Stimulated activated CD4-positive, alpha-beta T cell treated with anti-CD3 and anti-CD28 coated beads, Interleukin-1b, Interleukin-23, amount 100 ng/mL, for 4 hours (primary cell): Measurements from ENCODE around the gene MRC1.

Experiments used
- DNase-seq, 2 donors: peaks; one replicate each; pipeline ENCODE4 v3.0.0-alpha.2; 2020; ENCODE audit warnings: low read depth in 2 of 2

MRC1 gene

DNA sequence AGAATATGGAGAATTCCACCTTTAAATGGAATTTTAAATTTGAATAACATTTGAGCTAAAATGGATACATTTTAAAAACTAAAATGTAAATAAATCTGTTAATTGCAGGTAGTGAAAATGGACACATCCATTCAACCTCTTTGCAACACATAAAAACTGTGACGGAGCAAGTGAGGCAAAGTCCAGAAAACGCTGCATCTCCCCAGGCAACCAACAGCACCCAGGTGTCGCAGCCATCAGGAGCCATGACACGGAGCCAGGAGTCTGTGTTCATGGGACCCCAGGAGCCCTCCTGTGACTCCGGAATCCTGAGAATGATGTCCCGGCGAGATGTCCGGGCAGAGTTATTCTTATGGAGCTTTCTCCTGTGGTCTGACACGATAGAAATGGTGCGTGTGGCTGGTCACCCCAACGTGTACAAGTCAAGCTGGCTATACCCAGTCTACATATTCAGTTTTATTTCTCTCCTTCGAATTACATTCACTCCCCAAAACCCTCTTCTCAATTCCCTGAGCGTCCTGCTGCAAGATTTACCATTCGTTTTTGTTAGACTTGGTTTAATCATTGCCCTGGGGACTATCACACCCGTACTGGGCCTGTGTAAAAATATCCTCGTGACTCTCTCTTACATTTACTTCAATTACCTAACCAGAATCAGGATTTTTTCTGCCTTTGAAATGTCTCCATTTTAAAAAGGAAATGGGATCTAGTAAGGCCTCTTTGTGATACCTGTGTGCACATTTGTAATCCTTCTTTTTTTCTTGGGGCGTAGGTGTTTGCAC, 13.1 kb upstream of the MRC1 start:
- DNase-seq: no peak

GRCh38 chr10:17801507-17801906, 7.6 kb upstream of the MRC1 start:
- no peak for DNase-seq

- no peak for DNase-seq
Measured at GRCh38 chr10:17802350-17802749, 6.8 kb upstream of the MRC1 start.

DNA sequence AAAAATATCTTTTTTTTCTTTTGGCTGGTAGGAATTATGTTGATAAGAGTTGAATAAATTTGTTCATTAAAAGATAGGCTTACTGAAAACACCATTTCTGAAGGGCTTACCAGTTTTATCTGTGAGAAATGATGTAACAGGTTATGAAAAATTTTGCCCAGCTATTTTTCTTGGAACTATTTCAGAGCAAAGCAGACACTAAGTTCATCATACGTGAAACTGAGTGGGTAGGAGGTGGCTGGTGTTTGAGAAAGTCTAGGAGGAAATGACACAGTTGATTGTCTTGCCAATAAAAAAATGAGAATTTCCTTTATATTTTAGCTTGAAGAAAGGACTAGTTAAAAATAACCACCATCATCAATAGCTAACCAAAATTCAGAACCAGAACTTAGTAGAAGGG, 6.2 kb upstream of the MRC1 start:
- no peak for DNase-seq

DNA sequence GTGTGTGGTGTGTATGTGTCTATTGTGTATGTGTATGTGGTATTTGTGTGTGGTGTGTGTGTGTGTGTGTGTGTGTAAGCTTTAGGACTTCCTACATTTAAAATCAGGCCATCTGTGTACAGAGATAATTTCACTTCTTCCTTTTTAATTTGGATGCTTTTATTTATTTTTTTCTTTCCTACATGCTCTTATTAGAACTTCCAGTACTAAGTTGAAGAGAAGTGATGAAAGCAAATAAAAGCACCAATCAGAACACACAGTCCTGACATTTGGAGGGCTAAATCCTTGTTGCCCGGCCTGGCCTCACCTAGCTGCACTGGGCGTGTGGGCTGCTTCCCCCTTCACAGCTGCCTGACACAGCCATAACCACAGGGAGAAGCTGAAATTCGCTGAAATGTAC, 3.8 kb upstream of the MRC1 start:
- no peak for DNase-seq

DNA sequence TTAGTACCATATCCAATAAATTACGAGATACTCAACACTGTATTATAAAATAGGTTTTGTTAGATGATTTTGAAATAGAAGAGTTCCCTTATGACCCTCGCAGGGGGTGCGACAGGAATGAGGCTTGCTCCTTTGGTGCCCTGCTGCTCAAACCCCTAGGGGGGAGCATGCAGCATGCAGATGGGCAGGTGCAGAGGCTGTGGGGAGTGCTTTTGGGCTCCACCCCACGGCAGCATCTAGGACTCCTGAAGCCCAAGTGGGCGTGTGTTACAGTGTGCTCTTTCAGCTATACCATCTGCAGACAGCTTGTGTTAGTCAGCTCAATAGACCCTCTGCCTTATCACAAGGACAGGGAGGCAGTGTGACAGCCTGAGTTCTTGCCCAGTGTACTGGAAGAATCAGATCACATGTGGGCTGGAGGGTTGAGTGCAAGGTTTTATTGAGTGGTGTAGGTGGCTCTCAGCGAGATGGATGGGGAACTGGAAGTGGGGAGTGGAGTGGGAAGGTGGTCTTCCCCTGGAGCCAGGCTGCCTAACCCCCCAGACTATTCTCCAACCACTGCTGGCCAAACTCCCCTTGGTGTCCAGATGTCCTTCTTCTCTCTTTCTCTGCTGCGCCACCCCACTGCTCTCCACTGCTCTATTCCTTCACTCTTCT, 3.1 kb upstream of the MRC1 start:
- no peak for DNase-seq

- DNase-seq: no peak
Measured at GRCh38 chr10:17811146-17811865, 2.2 kb downstream of the MRC1 start.

GRCh38 chr10:17814973-17815372, 5.8 kb downstream of the MRC1 start:
- no peak for DNase-seq

- DNase-seq: no peak
Measured at GRCh38 chr10:17816199-17816598, 7.1 kb downstream of the MRC1 start.

DNA sequence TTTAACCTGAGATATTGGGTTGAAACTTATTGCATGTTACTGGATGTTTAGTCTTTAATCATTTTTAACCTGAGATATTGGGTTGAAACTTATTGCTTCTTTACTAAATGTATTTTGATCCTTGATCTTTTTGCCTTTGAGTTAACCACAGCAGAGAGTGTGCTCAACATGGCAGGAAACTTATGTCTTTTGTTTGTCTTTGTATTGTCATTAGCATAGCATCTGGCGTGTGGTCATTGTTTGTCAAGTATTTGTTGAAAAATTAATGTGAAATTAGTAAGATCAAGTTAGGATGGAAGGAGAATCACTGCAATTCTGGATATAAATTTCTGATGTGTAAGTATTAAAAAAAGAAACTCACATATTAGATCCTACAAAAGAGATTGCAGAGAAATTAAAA, 8.2 kb downstream of the MRC1 start:
- DNase-seq: no peak

DNA sequence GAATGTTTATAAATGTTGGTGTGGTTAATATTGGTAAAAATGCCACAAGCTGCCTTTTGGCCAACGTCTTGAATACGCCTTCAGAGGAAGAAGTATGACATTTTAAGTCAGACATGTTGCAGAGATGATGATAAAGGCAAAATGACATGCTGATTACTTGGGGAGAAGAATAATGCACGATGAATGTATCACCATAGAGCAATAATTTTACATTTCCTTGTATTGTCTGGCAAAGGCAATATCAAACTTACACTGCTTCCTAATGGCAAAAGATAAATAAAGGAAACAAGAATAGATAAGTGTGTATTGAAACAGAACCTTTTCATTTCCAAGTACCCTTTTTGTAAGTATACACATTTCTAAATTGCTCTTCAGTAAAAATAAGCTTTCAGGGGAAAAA, 8.6 kb downstream of the MRC1 start:
- DNase-seq: no peak

- no peak for DNase-seq
Measured at GRCh38 chr10:17819836-17820235, 10.7 kb downstream of the MRC1 start.

DNA sequence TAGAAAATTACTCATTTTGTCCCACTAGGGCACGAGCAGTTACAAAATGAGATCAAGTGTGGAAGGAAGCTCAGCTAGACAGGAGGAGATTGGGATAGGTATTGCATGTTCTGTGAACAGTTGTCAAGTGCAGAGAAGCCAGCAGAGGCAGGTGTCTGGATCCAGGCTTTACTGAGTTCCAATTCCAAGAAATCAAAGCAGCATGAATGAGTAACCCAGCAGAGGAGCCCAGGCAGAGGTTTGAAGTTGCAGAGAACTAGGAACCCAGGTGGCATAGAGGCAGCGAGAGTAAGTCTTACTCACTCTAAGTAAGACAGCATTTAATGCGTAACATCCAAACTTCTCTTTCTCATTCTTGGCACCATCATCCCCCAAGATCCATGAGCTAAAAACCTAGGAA, 11.8 kb downstream of the MRC1 start:
- no peak for DNase-seq

- DNase-seq: no peak
Measured at GRCh38 chr10:17821893-17822292, 12.7 kb downstream of the MRC1 start.

GRCh38 chr10:17831341-17831740, 22.2 kb downstream of the MRC1 start:
- no peak for DNase-seq

GRCh38 chr10:17831896-17832295, 22.7 kb downstream of the MRC1 start:
- no peak for DNase-seq

DNA sequence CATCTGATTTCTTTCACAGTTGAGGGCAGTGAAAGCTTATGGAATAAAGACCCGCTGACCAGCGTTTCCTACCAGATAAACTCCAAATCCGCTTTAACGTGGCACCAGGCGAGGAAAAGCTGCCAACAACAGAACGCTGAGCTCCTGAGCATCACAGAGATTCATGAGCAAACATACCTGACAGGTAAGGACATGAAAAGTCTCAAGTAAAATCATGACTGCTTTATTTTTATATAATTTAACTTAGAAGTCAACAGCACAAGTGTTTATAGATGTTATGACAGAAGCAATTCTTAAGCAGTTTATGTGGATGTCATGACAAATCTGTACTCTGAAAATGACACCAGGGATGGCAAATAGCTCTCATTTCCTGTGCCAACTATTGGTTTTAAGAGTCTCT, 24.5 kb downstream of the MRC1 start:
- no peak for DNase-seq

DNA sequence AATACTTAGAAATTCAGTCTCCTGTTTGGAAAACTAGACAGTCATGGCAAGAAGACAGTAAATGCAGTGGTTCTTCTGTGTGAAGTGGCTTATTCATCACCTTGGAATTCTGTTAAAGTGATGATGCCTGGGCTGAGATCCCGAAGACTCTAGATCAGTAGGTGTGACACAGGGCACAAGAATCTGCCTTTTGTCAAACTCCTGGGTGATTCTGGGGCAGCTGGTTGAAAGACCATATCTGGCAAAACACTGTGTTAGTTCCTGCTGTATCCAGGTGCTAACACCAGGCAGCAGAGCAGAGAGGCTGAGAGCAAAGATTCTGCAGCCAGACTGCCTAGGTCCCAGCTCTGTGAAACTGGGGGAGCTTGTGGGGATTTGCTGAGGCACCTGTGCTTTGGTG, 26.5 kb downstream of the MRC1 start:
- no peak for DNase-seq

DNA sequence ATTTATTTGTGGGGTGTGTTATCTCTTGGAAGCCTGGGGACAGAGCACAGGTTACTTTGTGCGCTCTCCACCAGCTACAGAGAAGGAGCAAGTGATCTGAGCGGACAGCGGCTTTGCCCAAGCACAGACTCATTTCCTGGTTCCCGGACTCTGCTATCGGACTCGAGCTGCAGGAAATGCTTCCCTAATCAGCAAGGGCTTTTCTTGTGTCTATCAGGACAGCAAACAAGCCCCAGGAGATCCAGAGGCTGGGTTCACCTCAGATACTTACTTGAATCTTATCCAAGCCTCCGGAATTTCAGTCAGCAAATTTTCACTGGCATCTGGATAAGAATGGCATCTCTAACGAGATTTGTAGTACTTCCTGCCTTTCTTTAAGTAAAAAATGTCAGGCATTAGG, 27.8 kb downstream of the MRC1 start:
- no peak for DNase-seq

DNA sequence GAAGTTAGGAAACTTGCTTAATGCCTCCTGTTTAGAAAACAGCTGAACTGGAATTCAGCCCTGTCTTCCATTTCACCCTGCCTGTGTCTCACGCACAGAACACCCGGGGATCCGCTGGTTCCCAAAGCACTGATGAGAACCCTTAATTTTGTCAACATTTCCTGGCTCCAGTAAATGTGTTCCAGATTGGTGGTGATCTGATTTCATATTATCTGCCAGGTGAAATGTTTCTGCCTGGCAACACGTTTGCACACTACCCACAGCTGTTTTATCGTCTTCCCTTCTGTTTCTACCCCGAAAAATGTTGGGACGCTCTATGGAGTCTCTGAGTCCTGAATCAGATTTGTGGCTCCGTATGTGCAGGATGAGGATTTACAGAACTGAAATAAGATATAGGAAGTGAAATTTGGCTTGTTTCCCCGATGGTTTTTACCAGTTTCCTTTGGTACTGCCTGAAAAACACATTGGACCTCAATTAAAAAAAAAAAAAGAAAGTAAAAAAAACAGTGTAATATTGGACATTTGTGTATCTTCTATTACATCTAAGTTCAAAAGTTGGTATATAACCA, 29.0 kb downstream of the MRC1 start:
- DNase-seq: no peak

GRCh38 chr10:17841050-17841449, 31.9 kb downstream of the MRC1 start:
- no peak for DNase-seq

DNA sequence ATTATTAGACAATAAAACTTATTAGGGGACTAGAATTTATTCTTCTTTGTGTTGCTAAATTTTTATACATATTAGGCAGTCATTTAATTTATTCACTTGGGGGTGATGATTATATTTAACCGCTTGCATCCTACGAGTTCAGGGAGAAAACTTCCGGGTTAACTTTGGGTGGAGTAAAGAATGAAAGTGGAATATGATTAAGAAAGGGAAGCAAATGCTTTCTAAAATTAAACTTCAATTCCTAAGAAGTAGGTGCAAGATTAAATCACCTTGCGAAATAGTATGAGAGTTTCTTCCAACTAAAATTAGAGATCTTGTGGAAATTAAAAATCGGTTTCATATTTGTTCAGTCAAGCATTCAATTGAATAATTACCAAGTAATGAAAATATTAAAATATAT, 33.5 kb downstream of the MRC1 start:
- no peak for DNase-seq
